ENCODE measurements around the gene PRR30.
"Not testable (repeated sequence)": the region's sequence is repeated elsewhere in the genome, so short reads cannot be mapped to it uniquely, and the experiment has no call there.

The PRR30 gene

GRCh38 chr2:27178469-27178868, 39.3 kb upstream of the PRR30 start:
- no peak for DNase-seq (ENCODE audit: low read depth in 2 of 2)
- no peak for TF ChIP-seq CTCF (IDR thresholded peaks at IDR 0.05; ENCODE audit: low read depth, low read length)
- no peak overlapping the region for H3K4me3 ChIP-seq (replicated peaks in 1 of 2; ENCODE audit: low read depth in 2 of 2, low read length in 2 of 2)

DNA sequence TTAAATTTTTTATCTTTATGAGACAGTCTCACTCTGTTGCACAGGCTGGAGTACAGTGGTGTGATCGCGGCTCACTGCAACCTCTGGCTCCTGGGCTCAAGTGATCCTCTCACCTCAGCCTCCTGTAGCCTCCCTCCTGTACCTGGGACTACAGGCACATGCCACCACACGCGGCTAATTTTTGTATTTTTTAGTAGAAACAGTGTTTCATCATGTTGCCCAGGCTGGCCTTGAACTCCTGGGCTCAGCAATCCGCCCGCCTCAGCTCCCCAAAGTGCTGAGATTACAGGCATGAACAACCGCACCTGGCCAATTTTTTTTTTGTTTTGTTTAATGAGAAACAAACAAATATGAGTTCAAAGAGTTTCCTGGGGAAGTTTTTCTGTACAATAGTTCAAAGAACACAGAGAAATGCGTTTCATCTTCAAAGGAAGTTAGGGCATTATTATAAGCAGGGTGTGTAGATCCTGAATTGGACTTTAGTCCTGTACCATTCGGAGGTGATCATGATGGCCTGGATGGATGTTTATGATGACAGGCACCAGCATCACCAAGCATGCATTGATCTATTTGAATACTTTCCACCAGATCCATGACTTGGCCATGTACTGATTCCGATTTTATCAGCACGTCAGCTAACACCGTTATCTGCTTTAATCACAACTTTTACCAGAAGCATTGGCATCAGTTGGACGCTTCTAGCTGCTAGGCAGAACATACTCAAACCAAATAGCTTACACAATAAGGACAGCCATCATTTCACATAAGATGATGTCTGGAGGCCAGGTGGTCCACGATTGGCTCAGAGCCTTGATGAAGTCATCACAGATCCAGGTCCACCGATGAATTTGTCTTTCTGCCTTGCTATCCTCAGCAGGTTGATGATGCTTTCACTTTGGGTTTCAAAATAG, 38.5 kb upstream of the PRR30 start:
- no peak for TF ChIP-seq CTCF (IDR thresholded peaks at IDR 0.05; ENCODE audit: low read depth, low read length)
- H3K4me3 ChIP-seq (replicated peaks in 1 of 2; ENCODE audit: low read depth in 2 of 2, low read length in 2 of 2): no peak overlapping the region
- no peak for DNase-seq (ENCODE audit: low read depth in 2 of 2)

- DNase-seq (ENCODE audit: low read depth in 2 of 2); H3K4me3 ChIP-seq (replicated peaks in 1 of 2; ENCODE audit: low read depth in 2 of 2, low read length in 2 of 2): not testable (repeated sequence)
These were observed 36.6 kb upstream of the PRR30 start for GRCh38 chr2:27175781-27176180.

- TF ChIP-seq CTCF (IDR thresholded peaks at IDR 0.05; ENCODE audit: low read depth, low read length): no peak
- H3K4me3 ChIP-seq (replicated peaks in 1 of 2; ENCODE audit: low read depth in 2 of 2, low read length in 2 of 2): no peak overlapping the region
- peak in 1 of 2 donors; percentile 77 for DNase-seq (ENCODE audit: low read depth in 2 of 2)
These were observed 36.1 kb upstream of the PRR30 start for GRCh38 chr2:27175330-27175729.

DNA sequence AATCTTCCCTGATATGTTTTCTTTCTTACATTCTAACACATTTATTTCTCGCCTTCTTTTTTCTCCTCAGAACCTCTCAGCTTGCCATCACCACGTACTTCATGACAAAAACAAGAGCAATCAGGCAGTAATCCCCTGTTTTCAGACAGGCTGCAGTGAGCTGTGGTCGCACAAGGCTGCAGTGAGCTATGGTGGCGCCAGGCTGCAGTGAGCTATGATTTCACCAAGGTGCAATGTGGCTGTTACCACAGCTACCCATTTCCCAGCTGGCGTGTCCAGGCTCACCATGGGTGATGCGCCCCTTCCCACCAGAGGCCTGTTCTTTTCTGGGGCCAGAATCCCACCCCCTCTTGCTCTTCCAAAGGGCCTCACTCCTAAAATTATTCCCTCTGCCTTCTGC, 35.4 kb upstream of the PRR30 start:
- no peak for DNase-seq (ENCODE audit: low read depth in 2 of 2)
- H3K4me3 ChIP-seq (replicated peaks in 1 of 2; ENCODE audit: low read depth in 2 of 2, low read length in 2 of 2): no peak overlapping the region
- TF ChIP-seq CTCF (IDR thresholded peaks at IDR 0.05; ENCODE audit: low read depth, low read length): no peak

- no peak overlapping the region for H3K4me3 ChIP-seq (replicated peaks in 1 of 2; ENCODE audit: low read depth in 2 of 2, low read length in 2 of 2)
- no peak for DNase-seq (ENCODE audit: low read depth in 2 of 2)
- TF ChIP-seq CTCF (IDR thresholded peaks at IDR 0.05; ENCODE audit: low read depth, low read length): no peak
These were observed 32.2 kb upstream of the PRR30 start for GRCh38 chr2:27171351-27171848.

GRCh38 chr2:27170581-27171337, 31.5 kb upstream of the PRR30 start:
- TF ChIP-seq CTCF (IDR thresholded peaks at IDR 0.05; ENCODE audit: low read depth, low read length): no peak
- H3K4me3 ChIP-seq (replicated peaks in 1 of 2; ENCODE audit: low read depth in 2 of 2, low read length in 2 of 2): no peak overlapping the region
- peak in 1 of 2 donors; percentile 19 for DNase-seq (ENCODE audit: low read depth in 2 of 2)

All from cardiac fibroblast (primary cell).